ENCODE measurements around the gene NSUN3.

DNA sequence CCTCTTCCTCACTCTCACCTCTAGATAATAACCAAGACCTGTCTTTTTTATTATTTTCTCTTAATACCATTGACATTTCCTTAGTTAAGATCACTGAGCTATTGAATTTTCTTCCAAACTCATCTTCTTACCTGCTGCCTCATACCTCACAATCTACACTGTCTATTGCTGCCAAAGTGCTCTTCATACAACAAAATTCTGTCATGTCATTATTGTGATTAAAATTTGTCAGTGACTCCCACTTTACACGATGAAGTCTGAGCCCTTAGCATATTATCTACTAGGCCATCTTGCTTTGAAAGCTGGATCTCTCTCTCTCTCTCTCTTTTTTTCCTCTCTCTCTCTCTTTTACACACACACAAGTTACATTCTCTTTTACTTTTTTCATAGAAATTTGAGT is 73.3 kb downstream of the NSUN3 start:
- TF ChIP-seq, protein P1, sequence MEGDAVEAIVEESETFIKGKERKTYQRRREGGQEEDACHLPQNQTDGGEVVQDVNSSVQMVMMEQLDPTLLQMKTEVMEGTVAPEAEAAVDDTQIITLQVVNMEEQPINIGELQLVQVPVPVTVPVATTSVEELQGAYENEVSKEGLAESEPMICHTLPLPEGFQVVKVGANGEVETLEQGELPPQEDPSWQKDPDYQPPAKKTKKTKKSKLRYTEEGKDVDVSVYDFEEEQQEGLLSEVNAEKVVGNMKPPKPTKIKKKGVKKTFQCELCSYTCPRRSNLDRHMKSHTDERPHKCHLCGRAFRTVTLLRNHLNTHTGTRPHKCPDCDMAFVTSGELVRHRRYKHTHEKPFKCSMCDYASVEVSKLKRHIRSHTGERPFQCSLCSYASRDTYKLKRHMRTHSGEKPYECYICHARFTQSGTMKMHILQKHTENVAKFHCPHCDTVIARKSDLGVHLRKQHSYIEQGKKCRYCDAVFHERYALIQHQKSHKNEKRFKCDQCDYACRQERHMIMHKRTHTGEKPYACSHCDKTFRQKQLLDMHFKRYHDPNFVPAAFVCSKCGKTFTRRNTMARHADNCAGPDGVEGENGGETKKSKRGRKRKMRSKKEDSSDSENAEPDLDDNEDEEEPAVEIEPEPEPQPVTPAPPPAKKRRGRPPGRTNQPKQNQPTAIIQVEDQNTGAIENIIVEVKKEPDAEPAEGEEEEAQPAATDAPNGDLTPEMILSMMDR (conservative IDR thresholded peaks at IDR 0.05), result no peak
- no peak for TF ChIP-seq EZH2 (IDR thresholded peaks at IDR 0.05; ENCODE audit: low read depth)
